K562 (cell line): ENCODE results near the gene FLAD1. TPM values are rescaled to one million over a fixed set of nuclear protein-coding genes. Genes with fewer than 3 reads are reported as not detected.
A peak's percentile ranks its signal among the peaks of the same experiment; 100 is the strongest.

Experiments used
- EWSR1 ChIP-seq: fragments of 450-650 bp; IDR thresholded peaks from 2 replicates; pipeline ENCODE4 v1.6.1; 2018; ENCODE audit warnings: borderline replicate concordance, mild to moderate bottlenecking, low read depth, moderate library complexity; ENCODE audit not compliant: partially characterized antibody
- GABPB2 ChIP-seq: fragments of 250-450 bp; sonication (Bioruptor Pico); conservative IDR thresholded peaks from 2 replicates; pipeline ENCODE4 v1.5.1; 2021; ENCODE audit warnings: mild to moderate bottlenecking
- GTF2F1 ChIP-seq: IDR thresholded peaks from 2 replicates; pipeline ENCODE4 v1.6.1; 2011; ENCODE audit warnings: low read depth, low read length, improper control_type of control experiment
- HDAC1 ChIP-seq, 2 experiments: fragments of 450-650 bp; IDR thresholded peaks; 2 replicates each; pipeline ENCODE4 v1.6.1; 2016 to 2017; ENCODE audit warnings: inconsistent platforms in 1 of 2, mild to moderate bottlenecking in 1 of 2, moderate library complexity in 1 of 2
- HEY1 ChIP-seq: fragments of 250-450 bp; sonication (Bioruptor Pico); IDR thresholded peaks from 2 replicates; pipeline ENCODE4 v1.5.0; 2020; ENCODE audit warnings: mild to moderate bottlenecking, moderate library complexity, borderline replicate concordance
- KAT2B ChIP-seq: IDR thresholded peaks from one replicate; pipeline ENCODE4 v1.6.1; 2012; ENCODE audit warnings: low read depth, mild to moderate bottlenecking, control low read depth, inconsistent platforms, low read length, moderate library complexity
- KLF10 ChIP-seq: fragments of 250-450 bp; sonication (Bioruptor Pico); IDR thresholded peaks from 2 replicates; pipeline ENCODE4 v1.6.1; 2021; ENCODE audit warnings: matching md5 sums
- KLF6 ChIP-seq: fragments of 250-450 bp; sonication (Bioruptor Pico); IDR thresholded peaks from 2 replicates; pipeline ENCODE4 v1.4.0; 2020; ENCODE audit warnings: mild to moderate bottlenecking, moderate library complexity, borderline replicate concordance
- MCM2 ChIP-seq: fragments of 450-650 bp; IDR thresholded peaks from 2 replicates; pipeline ENCODE4 v1.6.1; 2017; ENCODE audit warnings: low read depth, mild to moderate bottlenecking
- NCOR1 ChIP-seq: fragments of 450-650 bp; IDR thresholded peaks from 2 replicates; pipeline ENCODE4 v1.6.1; 2016; ENCODE audit warnings: mild to moderate bottlenecking, moderate library complexity
- NR4A1 ChIP-seq, 2 experiments: fragments of 250-450 bp in 1 of 2; fragments of 450-650 bp in 1 of 2; sonication (Bioruptor Pico) in 1 of 2; IDR thresholded peaks; 2 replicates each; pipeline versions ENCODE4 v1.4.0 to v1.6.1; 2016 to 2020; ENCODE audit warnings: mild to moderate bottlenecking in 2 of 2, missing compliant biosample characterization in 1 of 2, missing genetic modification characterization in 1 of 2, moderate library complexity in 1 of 2
- PRDM10 ChIP-seq: fragments of 450-650 bp; IDR thresholded peaks from 2 replicates; pipeline ENCODE4 v1.6.1; 2018; ENCODE audit not compliant: partially characterized antibody
- TAF1 ChIP-seq: IDR thresholded peaks from 2 replicates; pipeline ENCODE4 v1.6.1; 2011; ENCODE audit warnings: mild to moderate bottlenecking, low read length, moderate library complexity; ENCODE audit not compliant: insufficient read depth, control insufficient read depth, severe bottlenecking; ENCODE audit errors: extremely low read depth
- TBP ChIP-seq: optimal IDR thresholded peaks from 2 replicates; pipeline ENCODE3; 2011; ENCODE audit warnings: low read depth, low read length, improper control_type of control experiment
- USF2 ChIP-seq: sonication (generic); formaldehyde crosslinking; IDR thresholded peaks from 2 replicates; pipeline ENCODE4 v1.5.0; 2020; ENCODE audit warnings: missing genetic modification reagents
- ZEB2 ChIP-seq: fragments of 450-650 bp; IDR thresholded peaks from 2 replicates; pipeline ENCODE4 v1.6.1; 2016
- ZKSCAN8 ChIP-seq: fragments of 200-800 bp; sonication (Bioruptor generic); IDR thresholded peaks from 2 replicates; pipeline ENCODE4 v1.6.1; 2016; ENCODE audit warnings: missing genetic modification characterization, missing compliant biosample characterization
- ZNF140 ChIP-seq: fragments of 250-450 bp; sonication (Bioruptor Pico); IDR thresholded peaks from 2 replicates; pipeline ENCODE4 v1.8.0; 2021; ENCODE audit warnings: moderate library complexity, mild to moderate bottlenecking, inconsistent platforms
- ZNF696 ChIP-seq: fragments of 250-450 bp; sonication (Bioruptor Pico); conservative IDR thresholded peaks from 2 replicates; pipeline ENCODE4 v1.4.0; 2020; ENCODE audit warnings: mild to moderate bottlenecking, moderate library complexity
- ZSCAN29 ChIP-seq: fragments of 450-650 bp; IDR thresholded peaks from 2 replicates; pipeline ENCODE4 v1.6.1; 2017
- polyA plus RNA-seq, 8 experiments: library from polyadenylated mRNA; depleted of rRNA in 4 of 8; stranded (reverse) in 5 of 8; unstranded in 3 of 8; fragments of >200 nt; fragmentation: Nextera tagmentation in 2 of 8; fragmentation: Illumina TruSeq in 1 of 8; extraction: Ambion mirVana in 2 of 8; extraction: Trizol in 1 of 8; gene quantifications; 2 replicates each; pipeline versions ENCODE4 v1.2.1 to v1.2.3, GENCODE V29; 2011 to 2014; ENCODE audit warnings: inconsistent platforms in 1 of 8, missing spikeins in 1 of 8
- total RNA-seq, 7 experiments: library from RNA; depleted of rRNA in 6 of 7; stranded (reverse); fragments of >200 nt in 6 of 7; fragmentation: Illumina TruSeq in 2 of 7; extraction: Trizol in 2 of 7; gene quantifications; 2 replicates each; pipeline versions ENCODE4 v1.2.1 to v1.2.3, GENCODE V29; 2011 to 2021; ENCODE audit warnings: low replicate concordance in 1 of 7
- TF ChIP-seq, protein P1 (sequence below): fragments of 250-450 bp; sonication (Bioruptor Pico); IDR thresholded peaks from 2 replicates; pipeline ENCODE4 v1.9.0; 2021; ENCODE audit warnings: mild to moderate bottlenecking

The FLAD1 gene
- total and polyA plus RNA-seq, 9 of the 15 experiments (the other 6 are each of a cell fraction or from before 2014, with no cell fraction given) = 24.9 to 85.8 (median 67.0) TPM

- TF ChIP-seq HDAC1 (IDR thresholded peaks at IDR 0.05) (peak in 1 of 2 experiments; percentile 81; a peak in 2 of 4 replicates), EWSR1 (no peak), ZKSCAN8 (CRISPR knock-in tag) (no peak), PRDM10 (peak; percentile 56), ZNF696 (CRISPR knock-in tag) (no peak), GTF2F1 (no peak), NR4A1 (CRISPR knock-in tag; IDR thresholded peaks at IDR 0.05) (no peak), NR4A1 (tag; IDR thresholded peaks at IDR 0.05) (no peak), ZSCAN29 (no peak), HEY1 (CRISPR knock-in tag) (no peak), USF2 (CRISPR knock-in tag) (no peak), KAT2B (no peak), KLF6 (CRISPR knock-in tag) (no peak), ZNF140 (CRISPR knock-in tag) (no peak), TAF1 (no peak), TBP (peak; percentile 62), NCOR1 (peak; percentile 46; the same call in 1 of the 2 replicates), ZEB2 (no peak; the same call in 1 of the 2 replicates), GABPB2 (CRISPR knock-in tag) (no peak), MCM2 (no peak), KLF10 (CRISPR knock-in tag) (no peak)
- TF ChIP-seq, protein P1, sequence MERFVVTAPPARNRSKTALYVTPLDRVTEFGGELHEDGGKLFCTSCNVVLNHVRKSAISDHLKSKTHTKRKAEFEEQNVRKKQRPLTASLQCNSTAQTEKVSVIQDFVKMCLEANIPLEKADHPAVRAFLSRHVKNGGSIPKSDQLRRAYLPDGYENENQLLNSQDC (CRISPR knock-in tag) = no peak
Measured at GRCh38 chr1:155001675-155002463, 18.7 kb downstream of the FLAD1 start (continued).
